GM21717 (cell line): ENCODE data around the gene STX7.

Source experiments
- ATAC-seq: cut with Tn5 transposase; IDR thresholded peaks from one replicate; pipeline ENCODE4 v1.9.1; 2021; ENCODE audit warnings: mild to moderate bottlenecking, moderate library complexity; ENCODE audit not compliant: unreplicated experiment

The STX7 gene

GRCh38 chr6:132414322-132414721 lies 98.6 kb downstream of the STX7 start:
- no peak for ATAC-seq

- no peak for ATAC-seq
Measured at GRCh38 chr6:132413499-132413802, 99.5 kb downstream of the STX7 start.

DNA sequence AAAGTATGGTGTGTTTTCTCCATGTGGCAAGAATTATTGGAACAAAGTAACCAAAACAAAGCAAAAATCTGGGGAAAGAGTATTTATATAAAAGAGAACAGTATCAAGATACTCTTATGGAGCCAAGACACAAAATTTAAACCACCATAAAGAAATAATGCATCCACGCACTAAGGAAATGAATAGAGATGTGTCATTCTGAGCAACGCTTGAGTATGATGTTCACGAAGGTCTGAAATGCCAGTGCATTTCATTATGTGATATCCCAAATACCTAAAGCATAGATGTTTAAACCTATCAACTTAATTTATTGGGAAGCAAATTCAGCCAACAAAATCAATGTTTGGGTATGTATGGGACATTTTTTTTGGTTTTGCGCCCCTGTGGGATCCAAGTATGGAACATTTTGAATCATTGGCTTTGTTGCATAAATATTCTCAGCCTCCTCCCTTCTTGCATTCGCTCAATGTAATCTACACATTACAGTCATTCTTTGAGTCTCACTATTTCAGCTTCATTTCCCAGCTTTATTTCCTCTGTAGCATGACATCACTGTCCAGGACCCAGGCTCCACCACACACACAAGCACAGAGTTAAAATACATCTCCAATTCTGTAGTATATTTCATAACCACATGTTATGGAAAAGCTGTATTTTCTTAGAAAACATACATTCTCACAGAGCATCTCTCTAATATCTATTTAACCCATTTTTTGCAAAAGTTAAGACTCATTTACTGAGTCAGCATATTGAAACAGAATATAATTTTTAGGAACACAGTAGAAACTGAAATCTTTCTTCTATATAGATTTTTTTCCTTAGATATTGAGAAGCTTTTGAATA lies 100.0 kb downstream of the STX7 start:
- ATAC-seq: no peak

- ATAC-seq: no peak
Measured at GRCh38 chr6:132411296-132411695, 101.6 kb downstream of the STX7 start.

DNA sequence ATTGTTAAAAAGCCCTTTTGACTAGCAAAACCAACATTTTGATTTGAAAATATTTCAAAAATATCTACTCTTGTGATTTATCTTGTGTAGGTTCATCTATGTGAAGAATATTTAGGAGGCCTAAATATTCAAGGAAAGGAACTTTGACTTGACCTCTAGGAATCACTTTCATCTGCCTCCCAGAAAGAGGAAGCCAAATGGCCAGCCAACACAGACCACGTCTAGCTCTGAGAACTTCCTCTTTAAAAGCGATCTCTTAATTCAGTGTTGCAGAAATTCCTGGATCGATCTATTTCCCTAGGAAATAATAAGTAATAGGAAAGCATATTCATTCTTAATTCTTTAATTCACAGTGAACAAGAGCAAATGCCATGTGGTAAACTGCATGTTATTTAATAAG lies 102.1 kb downstream of the STX7 start:
- ATAC-seq: no peak

GRCh38 chr6:132405143-132405915 lies 107.6 kb downstream of the STX7 start:
- peak; percentile 59 for ATAC-seq

GRCh38 chr6:132404736-132405135 lies 108.2 kb downstream of the STX7 start:
- peak; percentile 1 for ATAC-seq

DNA sequence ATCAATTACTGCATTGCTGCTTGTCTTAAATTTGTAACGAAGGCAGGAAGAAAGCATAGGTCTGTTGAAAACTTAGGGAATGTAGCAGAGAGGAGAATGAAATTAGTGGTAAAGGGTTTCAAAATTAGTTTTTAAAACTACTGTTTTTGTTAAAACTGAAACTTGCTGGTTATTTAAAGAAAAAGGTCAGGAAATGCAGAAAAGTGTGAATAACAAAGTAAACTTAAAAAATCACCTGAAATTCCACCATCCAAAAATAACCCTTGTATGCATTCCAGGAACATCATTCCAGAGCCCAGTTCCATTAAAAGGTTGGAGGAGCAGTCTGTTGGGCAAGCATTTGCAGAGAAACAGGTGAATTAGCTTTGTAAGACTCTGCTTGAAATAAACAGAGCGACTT lies 108.6 kb downstream of the STX7 start:
- no peak for ATAC-seq

DNA sequence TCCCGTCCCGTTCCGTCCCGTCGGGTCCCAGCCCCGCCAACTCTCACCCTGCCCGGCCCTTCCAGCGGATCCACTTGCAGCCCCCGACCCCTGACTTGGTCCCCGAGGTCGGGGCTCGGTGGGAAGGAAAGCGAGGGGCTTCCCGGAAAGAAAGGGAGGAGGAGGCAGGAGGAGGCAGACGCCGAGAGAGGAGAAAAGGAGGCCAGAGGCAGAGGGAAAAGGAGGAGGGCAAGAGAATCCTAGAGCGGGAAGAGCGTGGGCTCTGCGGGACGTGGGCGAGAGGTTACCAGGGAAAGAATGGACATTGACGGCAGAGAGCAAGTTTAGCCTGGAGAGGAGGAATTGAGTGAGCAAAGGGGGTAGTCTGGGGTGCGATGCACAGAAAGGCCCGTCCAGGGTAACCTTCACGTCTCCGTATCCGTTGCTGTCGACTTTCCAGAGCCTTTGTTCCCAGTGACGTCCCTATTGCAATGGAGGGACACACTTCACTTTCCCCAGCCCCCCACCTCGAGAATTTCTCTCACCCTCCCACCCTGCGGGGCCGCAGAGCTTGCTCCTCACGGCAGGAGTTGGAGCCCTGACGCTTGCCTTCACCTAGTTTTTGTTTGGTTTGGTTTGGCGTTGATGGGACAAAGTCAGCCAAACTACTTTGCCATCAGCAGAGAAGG lies 111.2 kb downstream of the STX7 start:
- ATAC-seq: no peak

DNA sequence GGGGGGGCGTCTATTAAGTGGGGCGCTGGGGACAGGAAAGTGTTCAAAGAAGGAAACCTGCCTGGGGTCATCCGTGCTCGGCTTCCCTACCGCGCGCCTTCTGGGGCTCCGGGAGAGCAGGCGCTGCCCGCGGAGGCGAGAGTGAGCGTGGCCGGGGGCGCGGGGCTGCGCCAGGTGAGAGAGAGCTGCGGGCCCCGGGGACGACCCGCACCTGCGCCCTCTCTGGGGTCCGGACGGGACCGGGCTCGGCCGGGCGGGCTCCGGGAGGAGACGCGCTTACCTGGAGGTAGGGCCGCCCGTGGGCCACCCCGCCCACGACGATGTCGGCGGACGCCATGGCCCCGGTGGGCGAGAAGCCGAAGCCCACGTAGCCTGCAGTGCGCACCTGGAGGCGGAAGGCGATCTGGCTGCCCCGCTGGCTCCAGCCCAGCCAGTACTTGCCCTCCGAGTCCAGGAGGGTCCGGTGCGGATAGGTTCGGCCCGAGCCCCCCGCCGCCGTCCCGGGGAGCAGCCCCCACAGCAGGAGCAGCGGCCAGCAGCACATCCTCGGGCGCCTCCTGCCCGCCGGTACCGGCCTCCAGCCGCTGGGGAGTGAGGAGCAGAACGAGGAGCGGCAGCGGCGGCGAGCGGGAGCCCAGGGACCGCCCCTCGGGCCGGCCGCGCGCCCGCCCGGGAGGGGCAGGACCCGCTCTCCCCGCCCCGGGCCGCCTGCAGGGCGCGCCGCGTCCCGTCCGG lies 111.9 kb downstream of the STX7 start, which contains the start of gene MOXD1:
Gene MOXD1 (minus strand): TSS at position 593 of the 735 bp plus-strand sequence. CDS start 49 bp downstream, at position 544.
- ATAC-seq: peak; percentile 72

DNA sequence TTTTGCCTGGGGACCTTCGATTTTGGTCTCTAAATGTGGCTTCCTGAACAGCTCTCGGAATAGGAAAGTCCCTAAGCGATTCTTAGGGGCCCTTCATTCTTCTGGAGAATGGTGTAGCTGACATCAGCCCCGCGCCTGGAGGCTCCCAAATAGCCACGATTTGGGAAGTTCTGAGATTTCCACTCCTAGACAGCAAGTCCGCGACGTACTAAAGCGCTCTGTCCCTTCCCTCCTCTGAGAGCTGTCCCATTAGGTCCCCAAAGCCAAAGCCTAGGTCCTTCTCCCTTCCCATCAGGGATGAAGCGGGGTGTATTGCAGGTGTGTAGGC lies 112.4 kb downstream of the STX7 start:
- no peak for ATAC-seq

DNA sequence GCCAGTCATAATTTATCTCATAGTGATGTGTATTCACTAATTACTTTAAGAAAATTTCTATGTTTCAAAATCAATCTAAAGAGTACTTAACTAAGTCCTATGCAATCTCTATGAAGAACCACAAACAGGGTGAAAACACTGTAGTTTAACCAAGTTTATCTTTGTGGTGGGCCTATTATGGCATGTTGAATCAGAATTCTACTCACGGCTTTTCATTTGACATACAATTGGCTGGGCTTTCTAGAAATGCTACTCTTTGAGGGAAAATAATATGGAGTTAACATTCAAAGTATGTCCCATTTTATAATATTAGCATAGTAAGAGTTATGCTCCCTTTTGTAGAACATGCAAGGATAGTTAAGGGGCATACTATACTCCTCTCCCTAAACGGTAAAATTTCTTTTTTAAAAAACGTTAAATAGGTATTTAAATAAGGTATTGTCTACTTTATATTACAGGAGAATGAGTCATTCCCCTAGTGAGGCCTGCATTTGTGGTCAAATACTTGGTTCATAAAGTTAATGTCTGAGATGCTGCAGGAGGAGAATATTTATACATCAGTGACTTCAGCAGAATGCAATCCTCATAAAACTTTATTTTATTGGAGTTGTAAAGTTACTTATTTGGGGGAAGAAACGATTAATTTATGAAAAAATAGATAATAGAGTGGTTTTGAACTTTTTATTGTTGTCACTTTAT lies 113.4 kb downstream of the STX7 start:
- no peak for ATAC-seq
